Stimulated activated CD8-positive, alpha-beta memory T cell treated with anti-CD3 and anti-CD28 coated beads, Interleukin-7, amount 100 ng/mL, for 1 hour (primary cell): ENCODE measurements around the gene CACNA1S.

Source experiments
- DNase-seq, 2 donors: peaks; one replicate each; pipeline ENCODE4 v3.0.0-alpha.2; 2020; ENCODE audit warnings: low read depth in 2 of 2

The CACNA1S gene

DNA sequence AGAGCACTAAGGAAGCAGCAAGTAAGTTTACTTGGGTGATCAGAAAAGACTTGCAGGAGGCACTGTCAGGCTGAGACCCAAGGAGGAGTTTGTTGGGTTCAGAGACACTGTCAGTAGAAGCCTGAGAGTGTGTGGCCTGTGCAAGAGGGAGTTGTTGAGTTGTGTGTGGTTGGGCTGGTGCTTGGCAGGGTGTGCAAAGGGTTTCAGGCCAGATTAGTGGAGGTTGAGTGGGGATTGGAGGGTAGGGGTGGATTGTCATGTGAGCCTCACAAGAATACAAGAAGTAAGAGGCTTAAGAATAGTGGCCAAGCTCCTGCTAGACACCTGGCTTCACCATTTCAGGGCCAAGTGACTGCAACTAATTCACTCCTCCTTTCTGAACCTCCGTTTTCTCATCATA is 79.8 kb downstream of the CACNA1S start:
- no peak for DNase-seq

DNA sequence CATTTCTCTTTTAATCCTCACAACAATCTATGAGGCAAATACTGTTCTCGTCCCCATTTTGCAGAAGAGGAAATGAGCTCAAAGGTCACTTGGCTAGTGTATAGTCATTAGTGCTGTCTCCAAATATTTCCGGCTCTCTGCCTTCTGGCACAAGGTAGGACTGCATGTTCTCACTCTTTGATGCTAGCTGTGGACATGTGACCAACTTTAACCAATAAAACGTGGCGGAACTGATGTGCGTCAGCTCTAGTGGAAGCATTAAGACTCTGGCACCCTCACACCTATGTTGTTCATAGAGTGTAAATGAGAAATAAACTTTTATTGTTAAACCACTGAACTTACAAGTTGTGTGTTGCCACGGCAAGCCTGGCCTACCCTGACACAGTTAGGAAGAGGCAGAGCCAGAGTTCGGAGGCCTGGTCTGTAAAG is 83.8 kb downstream of the CACNA1S start:
- DNase-seq: no peak

- no peak for DNase-seq
Observed at GRCh38 chr1:201026836-201027235, 85.4 kb downstream of the CACNA1S start.

GRCh38 chr1:201026234-201026633 is 86.0 kb downstream of the CACNA1S start:
- DNase-seq: no peak

DNA sequence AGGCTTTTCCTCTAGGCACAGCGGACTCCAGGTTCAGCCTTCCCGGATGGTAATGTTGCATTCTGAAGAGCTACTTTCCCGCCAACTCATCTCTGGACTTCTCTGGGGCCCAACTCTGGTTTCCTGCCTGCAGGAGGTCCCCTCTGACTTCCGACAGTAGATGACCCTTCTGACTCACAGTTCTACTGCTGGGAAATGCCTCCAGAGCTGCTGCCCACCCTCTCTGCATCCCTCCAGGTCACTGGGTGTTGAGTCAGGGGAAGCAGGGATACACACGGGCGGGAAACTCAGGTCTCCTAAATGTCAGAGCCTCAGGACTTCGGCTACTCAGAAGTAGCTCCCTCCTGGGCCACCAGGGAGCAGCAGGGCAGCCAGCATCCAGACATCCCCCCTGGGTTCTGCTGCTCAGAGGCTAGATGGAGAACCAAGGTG is 86.6 kb downstream of the CACNA1S start:
- no peak for DNase-seq

- DNase-seq: no peak
Observed at GRCh38 chr1:201024625-201024998, 87.6 kb downstream of the CACNA1S start.

- DNase-seq: no peak
Observed at GRCh38 chr1:201023920-201024624, 88.2 kb downstream of the CACNA1S start.

DNA sequence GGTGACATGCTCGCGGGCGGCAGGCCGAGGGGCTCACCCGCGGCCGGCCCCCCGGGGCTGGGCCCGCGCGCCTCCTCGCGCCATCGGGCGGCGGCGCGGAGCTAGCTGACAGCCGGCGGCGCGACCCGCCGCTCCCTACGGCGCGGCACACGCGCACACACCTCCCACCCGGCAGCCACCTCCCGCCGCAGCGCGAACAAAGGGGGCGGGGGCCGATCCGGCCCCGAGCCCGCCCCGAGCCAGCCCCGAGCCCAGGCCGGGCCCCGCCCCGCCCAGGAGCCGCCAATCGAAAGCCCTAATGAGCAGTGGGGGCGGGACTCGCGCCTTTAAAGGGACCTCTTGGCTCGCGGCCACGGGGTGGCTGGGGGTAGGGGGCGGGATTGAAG is 88.7 kb downstream of the CACNA1S start, which contains the start of gene KIF21B:
Gene KIF21B, minus strand, starts transcription at position 198 of the 386 bp plus-strand sequence. CDS start 331 bp downstream, outside the sequence.
- peak; percentile 75 to 82 for DNase-seq

DNA sequence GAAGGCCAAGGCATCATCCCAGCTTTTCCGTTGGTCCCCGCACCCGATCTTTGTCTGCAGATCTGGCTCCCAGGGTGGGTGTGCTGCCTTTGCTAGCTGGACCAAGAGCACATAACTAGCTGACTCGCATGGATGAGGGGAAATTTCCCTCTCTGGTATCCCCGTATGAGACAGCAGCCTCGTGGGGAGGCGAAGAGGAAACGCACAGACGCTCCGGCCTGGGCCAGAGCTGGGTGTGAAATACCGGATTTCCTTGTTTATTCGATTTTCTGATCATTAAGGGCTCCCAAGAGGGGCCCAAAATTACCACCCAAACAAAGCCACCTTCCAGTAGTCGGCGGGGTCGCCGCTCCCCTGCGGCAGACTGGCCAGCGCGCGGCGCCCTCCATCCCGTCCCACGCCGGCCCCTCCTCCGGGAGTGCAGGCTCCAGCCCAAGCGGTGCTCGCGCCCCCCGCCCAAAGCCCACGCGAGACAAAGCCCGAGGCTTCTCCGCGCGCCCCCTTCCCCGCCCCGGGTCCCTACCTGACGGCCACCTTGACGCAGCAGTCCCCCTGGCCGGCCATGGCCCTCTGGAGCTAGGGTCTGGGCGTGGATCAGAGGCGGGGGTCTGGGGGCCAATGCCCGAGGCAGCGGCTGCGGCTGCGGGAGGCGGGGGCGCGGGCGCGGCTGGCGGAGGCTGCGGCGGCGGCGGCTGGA is 89.3 kb downstream of the CACNA1S start:
- no peak for DNase-seq

- DNase-seq: no peak
Observed at GRCh38 chr1:201022493-201022819, 89.8 kb downstream of the CACNA1S start.

- no peak for DNase-seq
Observed at GRCh38 chr1:201021630-201022492, 90.4 kb downstream of the CACNA1S start.

- no peak for DNase-seq
Observed at GRCh38 chr1:201020721-201021629, 91.3 kb downstream of the CACNA1S start.

- DNase-seq: no peak
Observed at GRCh38 chr1:201020040-201020591, 92.1 kb downstream of the CACNA1S start.

- DNase-seq: peak; percentile 69 to 75
Observed at GRCh38 chr1:201019321-201019977, 92.8 kb downstream of the CACNA1S start.

GRCh38 chr1:201017828-201018163 is 94.4 kb downstream of the CACNA1S start:
- no peak for DNase-seq

DNA sequence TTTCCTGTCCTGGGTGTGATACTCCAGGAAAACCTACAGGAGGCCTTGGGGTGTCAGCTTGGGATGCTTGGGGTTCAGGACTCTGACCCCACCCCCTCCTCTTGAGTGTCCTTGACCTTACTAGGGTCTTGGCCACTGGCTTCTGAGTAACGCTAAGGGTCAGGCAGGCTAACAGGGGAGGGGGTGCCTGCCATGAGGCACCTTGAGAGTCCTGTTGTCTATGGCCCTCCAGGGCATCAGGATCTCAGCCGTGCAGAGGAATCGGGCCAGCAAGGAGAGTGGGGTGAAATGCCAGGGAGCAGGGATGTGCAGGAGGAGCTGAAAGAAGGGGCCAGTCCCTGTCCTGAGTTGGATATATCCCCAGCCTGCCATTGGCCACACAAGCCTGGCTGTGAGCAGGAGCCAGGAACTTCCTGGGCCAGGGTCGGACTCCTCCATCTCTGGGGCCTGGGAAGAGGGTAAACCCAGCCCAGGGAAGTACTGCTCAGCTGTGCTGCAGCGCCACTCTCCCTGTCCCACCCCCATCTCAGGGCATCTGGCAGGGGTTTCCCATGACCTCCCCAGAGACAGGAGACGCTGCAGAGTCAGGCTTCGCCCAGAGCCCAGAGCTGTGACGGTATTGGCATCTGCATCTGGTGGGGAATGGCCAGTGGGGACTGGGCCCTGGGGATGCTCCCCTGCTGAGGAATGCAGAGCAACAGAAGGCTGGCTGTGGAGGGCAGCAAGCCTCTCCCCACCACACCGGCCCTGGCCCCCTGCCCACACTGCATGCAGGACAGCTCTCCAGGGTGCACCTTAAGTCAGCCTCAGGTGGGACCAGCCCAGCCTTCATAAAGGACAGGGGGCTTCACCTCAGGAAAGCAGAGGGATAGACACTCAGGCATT is 95.0 kb downstream of the CACNA1S start:
- no peak for DNase-seq

DNA sequence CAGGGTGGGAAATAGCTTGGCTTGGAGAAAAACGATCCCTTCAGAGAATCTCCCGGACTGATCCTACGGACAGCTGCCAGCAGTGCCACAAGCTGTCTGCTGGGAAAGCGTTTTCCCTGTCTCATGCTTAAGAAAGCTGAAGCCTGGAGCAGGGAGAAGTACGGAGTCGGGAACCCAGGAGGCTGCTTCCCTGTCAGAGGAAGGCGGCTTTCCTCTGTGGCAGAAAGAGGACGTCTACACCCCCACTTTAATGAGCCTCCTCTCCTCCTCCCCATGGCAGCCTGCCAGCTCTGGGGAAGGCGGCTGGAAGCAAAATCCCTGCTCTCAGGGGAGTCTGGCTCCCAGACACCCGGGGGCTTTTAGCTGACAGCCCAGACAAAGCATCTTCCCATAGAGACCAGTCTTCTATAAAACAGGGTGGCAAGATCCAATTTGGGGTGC is 96.0 kb downstream of the CACNA1S start:
- DNase-seq: no peak

- DNase-seq: no peak
Observed at GRCh38 chr1:201015551-201016091, 96.6 kb downstream of the CACNA1S start.

GRCh38 chr1:201014816-201015200 is 97.4 kb downstream of the CACNA1S start:
- no peak for DNase-seq
